ENCODE measurements around the gene TRIM8. TPM values are rescaled to one million over a fixed set of nuclear protein-coding genes. Genes with fewer than 3 reads are reported as not detected.

The TRIM8 gene
- total RNA-seq: 37.6 and 46.7 TPM in 2 replicates

GRCh38 chr10:102644066-102644645 lies at the start of gene TRIM8:
Gene TRIM8 (plus strand): TSS chr10:102644479. CDS start chr10:102644618, 139 bp downstream.

Other genes with a start within 250 kb of the TRIM8 start
- gene NFKB2, start 248.8 kb upstream of the TRIM8 start, total RNA-seq: 5.3 and 42.4 TPM in 2 replicates
- gene PSD, start 225.7 kb upstream of the TRIM8 start, total RNA-seq: 0.43 and 4.6 TPM in 2 replicates
- 8.4 and 9.8 TPM in 2 replicates for gene FBXL15, start 223.6 kb upstream of the TRIM8 start, total RNA-seq
- 39.2 and 53.5 TPM in 2 replicates for gene CUEDC2, start 211.9 kb upstream of the TRIM8 start, total RNA-seq
- 3.1 and 5.1 TPM in 2 replicates for gene C10orf95, start 192.9 kb upstream of the TRIM8 start, total RNA-seq
- gene ACTR1A, start 141.8 kb upstream of the TRIM8 start, total RNA-seq: 56.5 and 76.9 TPM in 2 replicates
- 0.72 and 1.3 TPM in 2 replicates for gene SUFU, start 140.5 kb upstream of the TRIM8 start, total RNA-seq
- 3.8 and 4.6 TPM in 2 replicates for gene ARL3, start 69.9 kb downstream of the TRIM8 start, total RNA-seq
- gene SFXN2, start 70.2 kb downstream of the TRIM8 start, total RNA-seq: 1.9 and 3.4 TPM in 2 replicates
- gene WBP1L, start 99.5 kb downstream of the TRIM8 start, total RNA-seq: 34.0 and 43.9 TPM in 2 replicates
- not detected in 2 replicates for gene CYP17A1, start 192.9 kb downstream of the TRIM8 start, total RNA-seq
- gene BORCS7, start 209.8 kb downstream of the TRIM8 start, total RNA-seq: 7.7 and 11.8 TPM in 2 replicates
- 3.4 and 4.9 TPM in 2 replicates for gene AS3MT, start 225.0 kb downstream of the TRIM8 start, total RNA-seq